ENCODE measurements around the gene RNU2-63P.

- no peak for TF ChIP-seq CTCF (IDR thresholded peaks at IDR 0.05)
- no peak for TF ChIP-seq POLR2AphosphoS5 (IDR thresholded peaks at IDR 0.05; ENCODE audit: insufficient read depth in 1 of 2, low read depth in 1 of 2)
Observed at GRCh38 chr2:88036606-88037005, 20.3 kb upstream of the RNU2-63P start.
